HepG2 (cell line): ENCODE measurements around the gene TLNRD1.

Experiments used
- BHLHE40 ChIP-seq: IDR thresholded peaks from 2 replicates; pipeline ENCODE4 v1.6.1; 2011; ENCODE audit warnings: low read length, improper control_type of control experiment
- EP300 ChIP-seq, 3 experiments: sonication (generic) in 1 of 3; formaldehyde crosslinking in 1 of 3; IDR thresholded peaks; 2 replicates each; pipeline versions ENCODE4 v1.5.1 to v1.6.1; 2011 to 2020; ENCODE audit warnings: low read depth in 2 of 3, low read length in 2 of 3, borderline replicate concordance in 1 of 3, improper control_type of control experiment in 1 of 3, mild to moderate bottlenecking in 1 of 3, missing genetic modification reagents in 1 of 3, moderate library complexity in 1 of 3
- POLR2AphosphoS5 ChIP-seq: IDR thresholded peaks from 2 replicates; pipeline ENCODE4 v1.6.1; 2012; ENCODE audit warnings: low read depth, low read length
- RBM22 ChIP-seq: fragments of 200-400 bp; formaldehyde crosslinking; optimal IDR thresholded peaks from 2 replicates; pipeline ENCODE3; 2017; ENCODE audit warnings: mild to moderate bottlenecking, low read length, moderate library complexity

DNA sequence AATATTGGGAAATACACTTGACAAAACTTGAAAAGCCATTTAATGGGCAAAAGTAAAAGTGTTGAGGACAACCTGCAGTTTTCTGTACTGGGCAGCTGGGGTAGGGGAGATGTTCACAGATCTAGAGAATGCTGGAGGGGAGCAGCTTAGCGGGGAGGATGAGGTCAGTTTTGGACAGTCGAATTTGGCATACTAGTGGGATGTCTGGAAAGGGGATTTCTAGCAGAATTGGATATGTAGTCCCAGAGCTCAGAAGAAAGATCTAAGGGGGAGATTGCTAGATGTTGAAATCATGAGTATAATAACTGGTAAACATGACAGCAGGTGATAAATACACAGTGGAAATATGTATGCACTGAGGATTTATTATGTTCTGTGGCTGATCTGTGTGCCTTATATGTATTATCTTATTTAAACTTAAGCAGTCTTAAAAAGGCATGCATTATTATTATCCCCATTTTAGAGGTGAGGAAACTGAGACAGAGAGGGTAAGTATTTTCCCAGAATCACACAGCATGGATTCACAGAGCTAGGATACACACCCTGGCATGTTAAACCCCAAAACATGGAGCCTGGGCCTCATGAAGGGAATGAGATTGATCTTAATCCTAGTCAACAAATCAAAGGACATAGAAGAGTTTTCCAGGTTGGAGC is 42.7 kb downstream of the TLNRD1 start:
- no peak for TF ChIP-seq POLR2AphosphoS5
- TF ChIP-seq BHLHE40, result no peak
- TF ChIP-seq EP300 (IDR thresholded peaks at IDR 0.05; ENCODE audit: low read depth in 2 of 2, low read length in 2 of 2), result no peak
- no peak for TF ChIP-seq EP300 (CRISPR knock-in tag; IDR thresholded peaks at IDR 0.05; ENCODE audit: borderline replicate concordance)
- no peak for TF ChIP-seq RBM22
